Measurements from ENCODE around the gene GHR. TPM values are rescaled to one million over a fixed set of nuclear protein-coding genes. Genes with fewer than 3 reads are reported as not detected.

GHR gene
- polyA plus RNA-seq, 1 donor (not counting 4 experiments of a cell fraction or from before 2014, with no cell fraction given) = 1.8 TPM

DNA sequence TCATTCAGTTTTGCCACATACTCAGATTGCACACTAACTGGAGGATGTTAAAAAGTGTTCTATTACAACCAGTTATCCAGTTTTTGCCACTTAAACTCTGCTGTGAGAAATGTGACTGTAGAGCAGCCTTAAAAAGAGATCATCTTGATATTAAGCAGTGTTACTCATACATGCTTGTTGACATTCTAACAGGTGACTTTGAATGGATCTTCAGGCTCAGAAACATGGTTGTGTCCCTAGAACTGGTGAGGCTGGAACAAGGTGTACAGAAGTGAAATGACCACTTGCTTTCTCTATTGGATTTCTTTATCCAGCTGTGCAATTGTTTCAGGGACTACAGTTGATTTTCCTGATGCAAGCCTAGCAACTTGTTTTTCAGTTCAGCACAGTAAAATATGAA is 167.3 kb downstream of the GHR start:
- Histone ChIP-seq H3K4me2 (ENCODE audit: control insufficient read depth, extremely low read depth, insufficient read depth, low read depth, low read length) (no peak overlapping the region), H3K4me3 (ENCODE audit: control insufficient read depth in 2 of 3, extremely low read depth in 1 of 3, insufficient read depth in 2 of 3, low read depth in 1 of 3, low read length in 3 of 3) (no peak overlapping the region), H3K27me3 (ENCODE audit: control insufficient read depth, extremely low read depth, insufficient read depth, low read length) (no peaks in the 10 kb centered on the region), H3K36me3 (ENCODE audit: control insufficient read depth in 2 of 2, extremely low read depth in 1 of 2, insufficient read depth in 2 of 2, low read length in 2 of 2) (no peaks in the 10 kb centered on the region), H3K9ac (ENCODE audit: control insufficient read depth, extremely low read depth, insufficient read depth, low read length) (no peak overlapping the region), H3K27ac (ENCODE audit: control insufficient read depth, insufficient read depth, low read length) (no peak overlapping the region), H4K20me1 (ENCODE audit: control insufficient read depth, extremely low read depth, insufficient read depth, low read length) (no peaks in the 10 kb centered on the region), H3K4me1 (ENCODE audit: control insufficient read depth, extremely low read depth, insufficient read depth, low read length) (no peaks in the 10 kb centered on the region), H3K9me1 (ENCODE audit: control insufficient read depth, extremely low read depth, insufficient read depth, low read length) (no peaks in the 10 kb centered on the region), H3K9me3 (ENCODE audit: control insufficient read depth, low read depth, low read length) (no peaks in the 10 kb centered on the region), H3K79me2 (ENCODE audit: control insufficient read depth, insufficient read depth, low read length) (no peaks in the 10 kb centered on the region), H2AFZ (ENCODE audit: control insufficient read depth, low read length) (no peak overlapping the region)
- dilution Hi-C loops (cut with MboI; ENCODE audit: extremely low pct_ligation_motif_present, low sequenced_read_pairs) = no loop called here
- TF ChIP-seq EZH2 (IDR thresholded peaks at IDR 0.05; ENCODE audit: low read length) = no peak
- TF ChIP-seq, protein P1, sequence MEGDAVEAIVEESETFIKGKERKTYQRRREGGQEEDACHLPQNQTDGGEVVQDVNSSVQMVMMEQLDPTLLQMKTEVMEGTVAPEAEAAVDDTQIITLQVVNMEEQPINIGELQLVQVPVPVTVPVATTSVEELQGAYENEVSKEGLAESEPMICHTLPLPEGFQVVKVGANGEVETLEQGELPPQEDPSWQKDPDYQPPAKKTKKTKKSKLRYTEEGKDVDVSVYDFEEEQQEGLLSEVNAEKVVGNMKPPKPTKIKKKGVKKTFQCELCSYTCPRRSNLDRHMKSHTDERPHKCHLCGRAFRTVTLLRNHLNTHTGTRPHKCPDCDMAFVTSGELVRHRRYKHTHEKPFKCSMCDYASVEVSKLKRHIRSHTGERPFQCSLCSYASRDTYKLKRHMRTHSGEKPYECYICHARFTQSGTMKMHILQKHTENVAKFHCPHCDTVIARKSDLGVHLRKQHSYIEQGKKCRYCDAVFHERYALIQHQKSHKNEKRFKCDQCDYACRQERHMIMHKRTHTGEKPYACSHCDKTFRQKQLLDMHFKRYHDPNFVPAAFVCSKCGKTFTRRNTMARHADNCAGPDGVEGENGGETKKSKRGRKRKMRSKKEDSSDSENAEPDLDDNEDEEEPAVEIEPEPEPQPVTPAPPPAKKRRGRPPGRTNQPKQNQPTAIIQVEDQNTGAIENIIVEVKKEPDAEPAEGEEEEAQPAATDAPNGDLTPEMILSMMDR (optimal IDR thresholded peaks at IDR 0.05 in 1 of 3, IDR thresholded peaks at IDR 0.05 in 1 of 3, conservative IDR thresholded peaks at IDR 0.05 in 1 of 3; ENCODE audit: extremely low read depth in 1 of 3, insufficient read depth in 2 of 3, low read length in 3 of 3) = no peak
- DNase-seq (ENCODE audit: low read depth, low spot score) (no peak), FAIRE-seq (peak; percentile 17)

DNA sequence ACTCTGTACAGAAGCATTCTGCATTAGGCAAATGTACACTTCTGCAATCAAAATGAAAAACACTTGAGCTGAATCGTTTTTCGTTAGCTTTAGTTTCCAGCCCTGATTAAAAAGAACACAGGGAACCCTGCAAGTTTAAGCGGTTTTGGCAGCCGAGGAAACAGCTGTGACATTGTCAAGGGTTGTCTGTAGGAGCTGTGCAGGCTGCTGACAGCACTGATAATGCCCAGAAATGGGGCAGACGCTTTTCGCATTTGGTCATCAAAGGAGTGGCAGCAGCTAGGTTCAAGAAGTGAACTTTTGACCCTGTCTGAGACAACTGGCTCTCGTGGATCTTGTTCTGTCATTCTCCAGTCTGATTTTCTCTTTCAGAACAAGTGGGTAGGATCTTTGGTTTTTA is 167.8 kb downstream of the GHR start:
- no peak overlapping the region for H3K27ac ChIP-seq (ENCODE audit: control insufficient read depth, insufficient read depth, low read length)
- H3K79me2 ChIP-seq (ENCODE audit: control insufficient read depth, insufficient read depth, low read length) = no peaks in the 10 kb centered on the region
- TF ChIP-seq, protein P1 (optimal IDR thresholded peaks at IDR 0.05 in 1 of 3, IDR thresholded peaks at IDR 0.05 in 1 of 3, conservative IDR thresholded peaks at IDR 0.05 in 1 of 3; ENCODE audit: extremely low read depth in 1 of 3, insufficient read depth in 2 of 3, low read length in 3 of 3) = no peak
- TF ChIP-seq EZH2 (IDR thresholded peaks at IDR 0.05; ENCODE audit: low read length) = no peak
- H3K4me1 ChIP-seq (ENCODE audit: control insufficient read depth, extremely low read depth, insufficient read depth, low read length) = no peaks in the 10 kb centered on the region
- no peaks in the 10 kb centered on the region for H4K20me1 ChIP-seq (ENCODE audit: control insufficient read depth, extremely low read depth, insufficient read depth, low read length)
- H3K4me2 ChIP-seq (ENCODE audit: control insufficient read depth, extremely low read depth, insufficient read depth, low read depth, low read length) = no peak overlapping the region
- H2AFZ ChIP-seq (ENCODE audit: control insufficient read depth, low read length) = no peak overlapping the region
- H3K36me3 ChIP-seq (ENCODE audit: control insufficient read depth in 2 of 2, extremely low read depth in 1 of 2, insufficient read depth in 2 of 2, low read length in 2 of 2) = no peaks in the 10 kb centered on the region
- no peak overlapping the region for H3K9ac ChIP-seq (ENCODE audit: control insufficient read depth, extremely low read depth, insufficient read depth, low read length)
- no peak overlapping the region for H3K4me3 ChIP-seq (ENCODE audit: control insufficient read depth in 2 of 3, extremely low read depth in 1 of 3, insufficient read depth in 2 of 3, low read depth in 1 of 3, low read length in 3 of 3)
- no peaks in the 10 kb centered on the region for H3K27me3 ChIP-seq (ENCODE audit: control insufficient read depth, extremely low read depth, insufficient read depth, low read length)
- DNase-seq (ENCODE audit: low read depth, low spot score) (no peak), FAIRE-seq (no peak)
- no peaks in the 10 kb centered on the region for H3K9me3 ChIP-seq (ENCODE audit: control insufficient read depth, low read depth, low read length)
- dilution Hi-C loops (cut with MboI; ENCODE audit: extremely low pct_ligation_motif_present, low sequenced_read_pairs) = no loop called here
- no peaks in the 10 kb centered on the region for H3K9me1 ChIP-seq (ENCODE audit: control insufficient read depth, extremely low read depth, insufficient read depth, low read length)
